A549 (cell line): ENCODE data around the gene EML1. TPM values are rescaled to one million over a fixed set of nuclear protein-coding genes. Genes with fewer than 3 reads are reported as not detected.

Experiments
- ATAC-seq, 2 experiments: fragments of 200-7000 bp in 1 of 2; fragments of >200 bp in 1 of 2; cut with Nextera tagmentation in 1 of 2; cut with Tn5 transposase in 1 of 2; 3 replicates each; pipeline versions ENCODE4 v1.8.0 to v1.9.1; 2018 to 2020; ENCODE audit warnings: mild to moderate bottlenecking in 1 of 2, moderate library complexity in 1 of 2
- CTCF ChIA-PET: fragments of 300-600 bp; sonication (Branson Sonifier 250); formaldehyde crosslinking; extraction: SDS; loops from one replicate; lab custom pipeline; 2021; ENCODE audit warnings: antibody characterized with exemption, inconsistent platforms; lab: Yijun Ruan, JAX
- POLR2A ChIA-PET: fragments of 350-600 bp; formaldehyde crosslinking; extraction: SDS; loops from one replicate; lab custom pipeline; 2021; ENCODE audit warnings: antibody characterized with exemption, inconsistent platforms; lab: Yijun Ruan, JAX
- DNase-seq, 2 experiments: peaks; one replicate each; pipeline versions ENCODE4 v3.0.0 to v3.0.0-alpha.2; 2011 to 2016; ENCODE audit warnings: low read depth in 1 of 2, low spot score in 1 of 2
- FAIRE-seq: peaks from 2 replicates; lab custom pipeline; 2011; peaks lifted over from hg19 to GRCh38; lab: Jason Lieb, UNC
- H3K27ac ChIP-seq, 2 experiments: fragments of >200 bp; sonication (Bioruptor Twin); formaldehyde crosslinking; 3 replicates each; pipeline ENCODE4 v1.5.1; 2016 to 2017
- H3K4me1 ChIP-seq: fragments of >200 bp; sonication (Bioruptor Twin); formaldehyde crosslinking; 3 replicates; pipeline ENCODE4 v1.6.1; 2016
- H3K4me2 ChIP-seq: fragments of >200 bp; sonication (Bioruptor Twin); formaldehyde crosslinking; 3 replicates; pipeline ENCODE4 v1.6.1; 2016
- H3K4me3 ChIP-seq: fragments of >200 bp; sonication (Bioruptor Twin); formaldehyde crosslinking; 3 replicates; pipeline ENCODE4 v1.5.1; 2016
- H3K9me3 ChIP-seq: fragments of >200 bp; sonication (Bioruptor Twin); formaldehyde crosslinking; 3 replicates; pipeline ENCODE4 v1.6.1; 2016
- EHMT2 ChIP-seq: fragments of 200-600 bp; sonication (generic); IDR thresholded peaks from 2 replicates; pipeline ENCODE4 v1.6.1; 2016; ENCODE audit warnings: antibody characterized with exemption, low read depth, mild to moderate bottlenecking, moderate library complexity
- FOSL2 ChIP-seq, 2 experiments: fragments of 450-650 bp in 1 of 2; fragments of >200 bp in 1 of 2; sonication (Bioruptor Twin) in 1 of 2; formaldehyde crosslinking; IDR thresholded peaks; 2 replicates each; pipeline versions ENCODE4 v1.5.0 to v1.6.1; 2016 to 2020; ENCODE audit warnings: mild to moderate bottlenecking in 1 of 2, moderate library complexity in 1 of 2
- FOXS1 ChIP-seq: fragments of 250-450 bp; sonication (Bioruptor Pico); IDR thresholded peaks from 2 replicates; pipeline ENCODE4 v1.5.0; 2020; ENCODE audit warnings: mild to moderate bottlenecking, moderate library complexity
- GATA3 ChIP-seq: IDR thresholded peaks from 2 replicates; pipeline ENCODE4 v1.6.1; 2012; ENCODE audit warnings: borderline replicate concordance
- HDAC2 ChIP-seq: fragments of 200-600 bp; sonication (generic); IDR thresholded peaks from 2 replicates; pipeline ENCODE4 v1.6.1; 2016
- HEYL ChIP-seq: fragments of 250-450 bp; sonication (Bioruptor Pico); IDR thresholded peaks from 2 replicates; pipeline ENCODE4 v1.8.0; 2021; ENCODE audit warnings: mild to moderate bottlenecking, moderate library complexity
- JUN ChIP-seq, 2 experiments: fragments of >200 bp; sonication (Bioruptor Twin); formaldehyde crosslinking; IDR thresholded peaks; 2 replicates in 1 of 2; 3 replicates in 1 of 2; pipeline ENCODE4 v1.6.1; 2016 to 2017
- JUNB ChIP-seq: fragments of >200 bp; sonication (Bioruptor Twin); formaldehyde crosslinking; IDR thresholded peaks from 2 replicates; pipeline ENCODE4 v1.6.1; 2016
- KDM5A ChIP-seq: fragments of 200-600 bp; sonication (generic); IDR thresholded peaks from 2 replicates; pipeline ENCODE4 v1.6.1; 2016; ENCODE audit warnings: antibody characterized with exemption, mild to moderate bottlenecking
- MAFK ChIP-seq: fragments of 450-650 bp; IDR thresholded peaks from 2 replicates; pipeline ENCODE4 v1.6.1; 2014; ENCODE audit not compliant: partially characterized antibody
- MAZ ChIP-seq: fragments of 150-350 bp; IDR thresholded peaks from 2 replicates; pipeline ENCODE4 v1.6.1; 2014; ENCODE audit warnings: antibody characterized with exemption, low read depth, low read length, borderline replicate concordance
- NFE2L2 ChIP-seq: fragments of 150-350 bp; conservative IDR thresholded peaks from 2 replicates; pipeline ENCODE4 v1.6.1; 2014; ENCODE audit warnings: low read length
- NR3C1 ChIP-seq: fragments of >200 bp; sonication (Bioruptor Twin); formaldehyde crosslinking; IDR thresholded peaks from 3 replicates; pipeline ENCODE4 v1.6.1; 2017
- PHF8 ChIP-seq: fragments of 200-600 bp; sonication (generic); IDR thresholded peaks from 2 replicates; pipeline ENCODE4 v1.6.1; 2016; ENCODE audit warnings: low read depth, mild to moderate bottlenecking, antibody characterized with exemption, moderate library complexity, borderline replicate concordance
- POLR2A ChIP-seq: IDR thresholded peaks from 2 replicates; pipeline ENCODE4 v1.6.1; 2012; ENCODE audit warnings: mild to moderate bottlenecking, low read length
- RAD21 ChIP-seq, 2 experiments: fragments of >200 bp in 1 of 2; sonication (Bioruptor Twin) in 1 of 2; formaldehyde crosslinking in 1 of 2; IDR thresholded peaks in 1 of 2; conservative IDR thresholded peaks in 1 of 2; 2 replicates in 1 of 2; 3 replicates in 1 of 2; pipeline ENCODE4 v1.6.1; 2012 to 2018; ENCODE audit warnings: inconsistent platforms in 1 of 2
- RFX5 ChIP-seq: fragments of 450-650 bp; IDR thresholded peaks from 2 replicates; pipeline ENCODE4 v1.7.1; 2014; ENCODE audit warnings: antibody characterized with exemption, mild to moderate bottlenecking, moderate library complexity
- SMC3 ChIP-seq: fragments of >200 bp; sonication (Bioruptor Twin); formaldehyde crosslinking; IDR thresholded peaks from 3 replicates; pipeline ENCODE4 v1.6.1; 2018; ENCODE audit warnings: inconsistent platforms
- ZC3H11A ChIP-seq: fragments of 450-650 bp; IDR thresholded peaks from 2 replicates; pipeline ENCODE4 v1.6.1; 2014; ENCODE audit warnings: antibody characterized with exemption, mild to moderate bottlenecking
- ZNF302 ChIP-seq: fragments of 250-450 bp; sonication (Bioruptor Pico); IDR thresholded peaks from 2 replicates; pipeline ENCODE4 v1.9.0; 2021; ENCODE audit warnings: inconsistent platforms, mild to moderate bottlenecking, moderate library complexity
- ZSCAN20 ChIP-seq: fragments of 250-450 bp; sonication (Bioruptor Pico); IDR thresholded peaks from 2 replicates; pipeline ENCODE4 v1.8.0; 2022; ENCODE audit warnings: mild to moderate bottlenecking, moderate library complexity
- WGBS: methylation state at CpG from one replicate; pipeline ENCODE4 v1.1.6; 2017; ENCODE audit errors: missing lambda C conversion rate; 5-methylcytosine and 5-hydroxymethylcytosine counted together
- polyA plus RNA-seq, 4 experiments: library from polyadenylated mRNA; depleted of rRNA in 3 of 4; stranded (reverse); fragments of >200 nt; fragmentation: RNase III in 1 of 4; extraction: RNeasy Plus Mini Kit Qiagen cat#74134 plus additional on column Dnase treatment in 1 of 4; gene quantifications; 2 replicates in 3 of 4; 3 replicates in 1 of 4; pipeline ENCODE4 v1.2.3, GENCODE V29; 2011 to 2017
- TF ChIP-seq, protein P1 (sequence below): IDR thresholded peaks from 2 replicates; pipeline ENCODE4 v1.6.1; 2012; ENCODE audit warnings: low read depth, borderline replicate concordance
- TF ChIP-seq, protein P2 (sequence below): fragments of 250-450 bp; sonication (Bioruptor Pico); IDR thresholded peaks from 2 replicates; pipeline ENCODE4 v1.5.0; 2021; ENCODE audit warnings: mild to moderate bottlenecking, moderate library complexity, borderline replicate concordance
- TF ChIP-seq, protein P3 (sequence below): fragments of 250-450 bp; sonication (Bioruptor Pico); IDR thresholded peaks from 2 replicates; pipeline ENCODE4 v1.5.0; 2020; ENCODE audit warnings: low read depth, mild to moderate bottlenecking, moderate library complexity
- TF ChIP-seq, protein P4 (sequence below): fragments of 150-350 bp; IDR thresholded peaks from 2 replicates; pipeline ENCODE4 v1.6.1; 2014; ENCODE audit warnings: low read depth, mild to moderate bottlenecking, low read length
- TF ChIP-seq, protein P5 (sequence below): fragments of >200 bp; sonication (Bioruptor Twin); formaldehyde crosslinking; IDR thresholded peaks from 3 replicates; pipeline ENCODE4 v1.6.1; 2016
- TF ChIP-seq, protein P6 (sequence below): IDR thresholded peaks from 2 replicates; pipeline ENCODE4 v1.6.1; 2012

Gene EML1
- polyA plus RNA-seq, 2 of the 4 experiments (the other 2 are of a cell fraction): 29.7 to 30.8 TPM

DNA sequence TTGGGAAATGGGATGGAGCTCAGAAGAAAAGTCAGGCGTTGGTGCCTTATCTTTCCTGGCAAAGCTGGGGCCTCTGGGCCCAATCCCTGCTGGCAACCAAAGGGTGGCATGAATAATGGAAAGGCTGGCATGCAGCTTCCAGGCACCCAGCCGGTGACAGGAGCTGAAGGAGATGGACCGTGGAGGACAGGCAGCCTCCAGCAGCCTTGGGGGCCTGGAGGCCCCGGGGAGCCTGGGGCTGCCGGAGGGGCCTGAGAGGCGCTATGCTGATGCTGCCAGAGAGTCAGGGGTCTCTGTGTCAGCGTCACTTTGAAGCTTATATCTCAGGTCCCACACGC, 38.2 kb upstream of the EML1 start:
- ChIA-PET POLR2A (interaction anchor here (1.5 kb wide), 1 partner anchor 38 kb away, joined by 4 read pairs; the partner anchor contains the start of gene EML1), CTCF (interaction anchor here (0.8 to 20.7 kb wide), 10 partner anchors 9 to 131 kb away, joined by 3 to 263 read pairs (median 6); partner anchors contain the start of gene EML1)
- no peak for FAIRE-seq
- 87% methylated on average over 8 of the region's 8 CpGs for WGBS
- DNase-seq: no peak
- no peak for ATAC-seq
- H3K4me2 ChIP-seq: peak overlapping the region; percentile 65
- no peak for TF ChIP-seq RAD21 (conservative IDR thresholded peaks at IDR 0.05 in 1 of 2, IDR thresholded peaks at IDR 0.05 in 1 of 2)
- no peak for TF ChIP-seq MAFK
- H3K9me3 ChIP-seq: no peaks in the 10 kb centered on the region
- H3K4me1 ChIP-seq: peaks cover 81% of the 10 kb centered on the region
- peak overlapping the region; percentile 83 to 92 for H3K27ac ChIP-seq
- no peak overlapping the region for H3K4me3 ChIP-seq

DNA sequence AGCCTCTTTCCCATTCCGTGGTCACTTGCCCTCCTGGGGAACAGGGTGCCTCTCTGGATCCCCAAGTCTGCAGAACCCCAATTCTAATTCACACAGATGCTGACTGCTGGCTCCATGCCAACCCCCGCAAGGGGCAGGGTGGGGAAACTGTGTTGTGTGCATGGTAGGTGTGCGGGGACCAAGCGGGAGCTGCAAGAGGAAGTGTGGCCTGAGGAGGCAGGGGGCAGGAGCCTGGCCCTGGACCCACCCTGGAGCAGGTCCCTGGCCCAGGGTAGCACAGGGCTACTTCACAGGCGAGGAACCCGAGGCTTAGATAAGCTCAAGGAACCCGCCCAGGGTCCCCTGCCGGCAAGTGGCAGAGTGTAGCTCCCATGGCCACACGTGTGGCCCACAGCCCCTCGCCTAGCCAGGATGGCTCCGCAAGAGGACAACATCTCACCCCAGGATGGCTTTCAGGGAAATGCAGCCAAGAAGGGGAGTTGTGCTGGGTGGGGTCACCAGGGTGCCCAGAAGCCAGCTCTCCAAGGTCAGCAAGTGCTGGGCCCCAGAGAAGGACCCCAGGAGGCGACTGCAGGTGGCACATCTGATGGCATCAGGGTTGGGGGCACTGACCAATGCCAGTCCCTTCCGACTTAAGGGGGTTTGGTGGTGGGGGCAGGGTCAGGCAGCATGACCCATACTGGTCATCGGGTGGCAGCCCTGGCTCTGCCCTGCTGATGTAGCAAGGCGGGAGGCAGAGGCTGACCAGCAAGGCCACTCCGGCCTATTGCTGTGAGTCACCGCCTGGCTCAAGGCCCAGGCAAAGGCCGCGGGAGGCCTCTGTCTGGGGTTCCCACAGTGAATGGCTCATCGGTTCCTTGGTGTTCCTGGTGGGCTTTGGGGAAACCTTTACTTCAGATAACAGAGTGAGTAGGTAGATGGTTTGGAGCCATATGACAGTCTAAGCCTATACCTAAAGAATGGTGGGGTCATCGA, 37.3 kb upstream of the EML1 start:
- H3K9me3 ChIP-seq: no peaks in the 10 kb centered on the region
- peaks cover 81% of the 10 kb centered on the region for H3K4me1 ChIP-seq
- POLR2A ChIA-PET: interaction anchor here (1.5 kb wide), 1 partner anchor 37 kb away, joined by 4 read pairs; the partner anchor contains the start of gene EML1
- no peak overlapping the region for H3K4me3 ChIP-seq
- peak; percentile 92 for FAIRE-seq
- DNase-seq: peak; percentile 73 to 82
- H3K27ac ChIP-seq: peak overlapping the region; percentile 83 to 92
- peak overlapping the region; percentile 65 for H3K4me2 ChIP-seq
- WGBS: 34% methylated on average over 15 of the region's 21 CpGs
- CTCF ChIA-PET: interaction anchor here (0.8 to 20.7 kb wide), 9 partner anchors 10 to 128 kb away, joined by 3 to 263 read pairs (median 6); partner anchors contain the start of gene EML1
- peak; percentile 79 to 85 for ATAC-seq
- TF ChIP-seq, protein P1, sequence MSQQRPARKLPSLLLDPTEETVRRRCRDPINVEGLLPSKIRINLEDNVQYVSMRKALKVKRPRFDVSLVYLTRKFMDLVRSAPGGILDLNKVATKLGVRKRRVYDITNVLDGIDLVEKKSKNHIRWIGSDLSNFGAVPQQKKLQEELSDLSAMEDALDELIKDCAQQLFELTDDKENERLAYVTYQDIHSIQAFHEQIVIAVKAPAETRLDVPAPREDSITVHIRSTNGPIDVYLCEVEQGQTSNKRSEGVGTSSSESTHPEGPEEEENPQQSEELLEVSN: 0 out of 2 replicates have a peak, but pooled peaks have one; percentile 37
- TF ChIP-seq EHMT2 (no peak), ZSCAN20 (no peak), NR3C1 (no peak), KDM5A (no peak), JUNB (peak; percentile 74), HDAC2 (no peak), HEYL (CRISPR knock-in tag) (no peak), POLR2A (no peak), MAZ (no peak), PHF8 (no peak), MAFK (peak; percentile 34), ZNF302 (CRISPR knock-in tag) (no peak), RAD21 (conservative IDR thresholded peaks at IDR 0.05 in 1 of 2, IDR thresholded peaks at IDR 0.05 in 1 of 2) (no peak), FOXS1 (CRISPR knock-in tag) (no peak), SMC3 (no peak), GATA3 (peak; percentile 70; the same call in 1 of the 2 replicates), NFE2L2 (no peak), JUN (IDR thresholded peaks at IDR 0.05) (peak in 1 of 2 experiments; percentile 52; a peak in 1 of 5 replicates), FOSL2 (IDR thresholded peaks at IDR 0.05) (peak; percentile 85), FOSL2 (CRISPR knock-in tag; IDR thresholded peaks at IDR 0.05) (peak; percentile 96), RFX5 (no peak), ZC3H11A (no peak)
- TF ChIP-seq, protein P2, sequence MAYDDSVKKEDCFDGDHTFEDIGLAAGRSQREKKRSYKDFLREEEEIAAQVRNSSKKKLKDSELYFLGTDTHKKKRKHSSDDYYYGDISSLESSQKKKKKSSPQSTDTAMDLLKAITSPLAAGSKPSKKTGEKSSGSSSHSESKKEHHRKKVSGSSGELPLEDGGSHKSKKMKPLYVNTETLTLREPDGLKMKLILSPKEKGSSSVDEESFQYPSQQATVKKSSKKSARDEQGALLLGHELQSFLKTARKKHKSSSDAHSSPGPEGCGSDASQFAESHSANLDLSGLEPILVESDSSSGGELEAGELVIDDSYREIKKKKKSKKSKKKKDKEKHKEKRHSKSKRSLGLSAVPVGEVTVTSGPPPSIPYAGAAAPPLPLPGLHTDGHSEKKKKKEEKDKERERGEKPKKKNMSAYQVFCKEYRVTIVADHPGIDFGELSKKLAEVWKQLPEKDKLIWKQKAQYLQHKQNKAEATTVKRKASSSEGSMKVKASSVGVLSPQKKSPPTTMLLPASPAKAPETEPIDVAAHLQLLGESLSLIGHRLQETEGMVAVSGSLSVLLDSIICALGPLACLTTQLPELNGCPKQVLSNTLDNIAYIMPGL (CRISPR knock-in tag): no peak
- TF ChIP-seq, protein P3, sequence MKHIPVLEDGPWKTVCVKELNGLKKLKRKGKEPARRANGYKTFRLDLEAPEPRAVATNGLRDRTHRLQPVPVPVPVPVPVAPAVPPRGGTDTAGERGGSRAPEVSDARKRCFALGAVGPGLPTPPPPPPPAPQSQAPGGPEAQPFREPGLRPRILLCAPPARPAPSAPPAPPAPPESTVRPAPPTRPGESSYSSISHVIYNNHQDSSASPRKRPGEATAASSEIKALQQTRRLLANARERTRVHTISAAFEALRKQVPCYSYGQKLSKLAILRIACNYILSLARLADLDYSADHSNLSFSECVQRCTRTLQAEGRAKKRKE (CRISPR knock-in tag): no peak
- TF ChIP-seq, protein P4, sequence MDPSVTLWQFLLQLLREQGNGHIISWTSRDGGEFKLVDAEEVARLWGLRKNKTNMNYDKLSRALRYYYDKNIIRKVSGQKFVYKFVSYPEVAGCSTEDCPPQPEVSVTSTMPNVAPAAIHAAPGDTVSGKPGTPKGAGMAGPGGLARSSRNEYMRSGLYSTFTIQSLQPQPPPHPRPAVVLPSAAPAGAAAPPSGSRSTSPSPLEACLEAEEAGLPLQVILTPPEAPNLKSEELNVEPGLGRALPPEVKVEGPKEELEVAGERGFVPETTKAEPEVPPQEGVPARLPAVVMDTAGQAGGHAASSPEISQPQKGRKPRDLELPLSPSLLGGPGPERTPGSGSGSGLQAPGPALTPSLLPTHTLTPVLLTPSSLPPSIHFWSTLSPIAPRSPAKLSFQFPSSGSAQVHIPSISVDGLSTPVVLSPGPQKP: no peak
- TF ChIP-seq, protein P5, sequence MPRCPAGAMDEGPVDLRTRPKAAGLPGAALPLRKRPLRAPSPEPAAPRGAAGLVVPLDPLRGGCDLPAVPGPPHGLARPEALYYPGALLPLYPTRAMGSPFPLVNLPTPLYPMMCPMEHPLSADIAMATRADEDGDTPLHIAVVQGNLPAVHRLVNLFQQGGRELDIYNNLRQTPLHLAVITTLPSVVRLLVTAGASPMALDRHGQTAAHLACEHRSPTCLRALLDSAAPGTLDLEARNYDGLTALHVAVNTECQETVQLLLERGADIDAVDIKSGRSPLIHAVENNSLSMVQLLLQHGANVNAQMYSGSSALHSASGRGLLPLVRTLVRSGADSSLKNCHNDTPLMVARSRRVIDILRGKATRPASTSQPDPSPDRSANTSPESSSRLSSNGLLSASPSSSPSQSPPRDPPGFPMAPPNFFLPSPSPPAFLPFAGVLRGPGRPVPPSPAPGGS: no peak
- TF ChIP-seq, protein P6, sequence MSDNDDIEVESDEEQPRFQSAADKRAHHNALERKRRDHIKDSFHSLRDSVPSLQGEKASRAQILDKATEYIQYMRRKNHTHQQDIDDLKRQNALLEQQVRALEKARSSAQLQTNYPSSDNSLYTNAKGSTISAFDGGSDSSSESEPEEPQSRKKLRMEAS: peak; percentile 85
